GM12801 (cell line): Measurements from ENCODE around the gene ZNF407.

Experiments used
- CTCF ChIP-seq: IDR thresholded peaks from one replicate; pipeline ENCODE4 v1.5.1; 2011; ENCODE audit warnings: control low read depth; ENCODE audit not compliant: insufficient read length; ENCODE audit errors: extremely low read depth

ZNF407 gene

GRCh38 chr18:75083131-75083530, 485.5 kb downstream of the ZNF407 start:
- no peak for TF ChIP-seq CTCF

- TF ChIP-seq CTCF = no peak
Measured at GRCh38 chr18:75083761-75084160, 486.1 kb downstream of the ZNF407 start.

- no peak for TF ChIP-seq CTCF
Measured at GRCh38 chr18:75086494-75087034, 488.9 kb downstream of the ZNF407 start.

GRCh38 chr18:75087119-75088020, 489.7 kb downstream of the ZNF407 start:
- no peak for TF ChIP-seq CTCF

- TF ChIP-seq CTCF = no peak
Measured at GRCh38 chr18:75088021-75088506, 490.4 kb downstream of the ZNF407 start.

- no peak for TF ChIP-seq CTCF
Measured at GRCh38 chr18:75088622-75089211, 491.0 kb downstream of the ZNF407 start.

GRCh38 chr18:75089748-75090327, 492.2 kb downstream of the ZNF407 start:
- TF ChIP-seq CTCF = no peak
